GM18505 (cell line): ENCODE data around the gene HDDC3.

ENCODE experiments used
- ATAC-seq: cut with Tn5 transposase; IDR thresholded peaks from one replicate; pipeline ENCODE4 v1.9.1; 2021; ENCODE audit not compliant: unreplicated experiment
- POLR2A ChIP-seq: IDR thresholded peaks from 4 replicates; pipeline ENCODE4 v1.6.1; 2011; ENCODE audit warnings: borderline replicate concordance; ENCODE audit not compliant: insufficient read depth, insufficient read length; ENCODE audit errors: extremely low read depth

The HDDC3 gene

GRCh38 chr15:90881978-90882721 is 50.2 kb downstream of the HDDC3 start:
- no peak for TF ChIP-seq POLR2A
- ATAC-seq: no peak

DNA sequence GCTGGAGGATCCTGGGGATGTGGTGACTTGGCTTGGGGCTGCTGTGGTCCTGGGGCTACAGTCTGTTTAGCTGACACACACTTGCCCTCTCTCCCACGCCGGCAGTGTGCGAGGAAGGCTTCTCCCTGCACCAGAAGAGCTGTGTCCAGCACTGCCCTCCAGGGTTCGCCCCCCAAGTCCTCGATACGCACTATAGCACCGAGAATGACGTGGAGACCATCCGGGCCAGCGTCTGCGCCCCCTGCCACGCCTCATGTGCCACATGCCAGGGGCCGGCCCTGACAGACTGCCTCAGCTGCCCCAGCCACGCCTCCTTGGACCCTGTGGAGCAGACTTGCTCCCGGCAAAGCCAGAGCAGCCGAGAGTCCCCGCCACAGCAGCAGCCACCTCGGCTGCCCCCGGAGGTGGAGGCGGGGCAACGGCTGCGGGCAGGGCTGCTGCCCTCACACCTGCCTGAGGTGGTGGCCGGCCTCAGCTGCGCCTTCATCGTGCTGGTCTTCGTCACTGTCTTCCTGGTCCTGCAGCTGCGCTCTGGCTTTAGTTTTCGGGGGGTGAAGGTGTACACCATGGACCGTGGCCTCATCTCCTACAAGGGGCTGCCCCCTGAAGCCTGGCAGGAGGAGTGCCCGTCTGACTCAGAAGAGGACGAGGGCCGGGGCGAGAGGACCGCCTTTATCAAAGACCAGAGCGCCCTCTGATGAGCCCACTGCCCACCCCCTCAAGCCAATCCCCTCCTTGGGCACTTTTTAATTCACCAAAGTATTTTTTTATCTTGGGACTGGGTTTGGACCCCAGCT is 51.0 kb downstream of the HDDC3 start:
- TF ChIP-seq POLR2A: no peak
- no peak for ATAC-seq

DNA sequence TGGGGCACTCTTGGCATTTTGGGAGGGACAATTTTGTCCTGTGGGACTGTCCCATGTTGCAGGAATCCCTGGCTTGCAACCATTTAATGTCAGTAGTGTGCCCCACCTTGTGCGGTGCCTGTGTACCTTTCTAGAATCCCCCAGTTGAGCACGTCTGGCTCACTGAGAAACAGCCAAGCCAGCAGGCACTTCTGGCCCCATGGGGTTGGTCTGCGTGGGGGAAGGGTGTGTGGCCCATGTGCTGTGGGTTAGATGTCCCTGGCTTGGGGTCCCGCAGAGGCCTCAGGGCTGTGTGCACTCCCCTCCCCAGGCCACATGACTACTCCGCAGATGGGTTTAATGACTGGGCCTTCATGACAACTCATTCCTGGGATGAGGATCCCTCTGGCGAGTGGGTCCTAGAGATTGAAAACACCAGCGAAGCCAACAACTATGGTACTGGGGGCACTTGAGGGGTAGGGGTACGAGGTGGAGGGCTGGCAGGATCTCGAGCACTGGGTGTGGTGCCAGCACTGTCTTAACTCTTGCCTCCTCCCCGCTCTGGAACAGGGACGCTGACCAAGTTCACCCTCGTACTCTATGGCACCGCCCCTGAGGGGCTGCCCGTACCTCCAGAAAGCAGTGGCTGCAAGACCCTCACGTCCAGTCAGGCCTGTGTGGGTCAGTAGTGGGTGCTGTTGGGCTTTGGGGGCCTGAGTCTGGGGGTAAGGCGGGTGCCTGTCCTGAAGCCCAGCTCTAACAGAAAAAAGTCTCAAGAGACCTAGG is 51.8 kb downstream of the HDDC3 start:
- no peak for TF ChIP-seq POLR2A
- ATAC-seq: no peak
